ENCODE results near the gene E2F4. TPM values are rescaled to one million over a fixed set of nuclear protein-coding genes. Genes with fewer than 3 reads are reported as not detected.
A peak's percentile ranks its signal among the peaks of the same experiment; 100 is the strongest.

Gene E2F4
- total and polyA plus RNA-seq, 11 donors: 25.2 to 71.3 (median 33.7) TPM

- Histone ChIP-seq H3K4me1 (peaks cover 0 to 30% (median 16%) of the 10 kb centered on the region in 12 donors), H3K27ac (peak overlapping the region in 9 of 12 donors; percentile 79 to 93 (median 85)), H3K9me3 (no peaks in the 10 kb centered on the region), H3K36me3 (peaks cover 0 to 28% (median 18%) of the 10 kb centered on the region in 9 donors), H3K4me3 (peak overlapping the region in 8 of 12 donors; percentile 63 to 75 (median 68)), H3K27me3 (peaks cover 0 to 17% (median 0%) of the 10 kb centered on the region in 9 donors)
- intact Hi-C loops (cut with DNase I): loop anchor here in 5 of 10 donors (2.0 to 10.0 kb wide), 3 partner anchors 137 to 257 kb away; no protein-coding TSS in a partner anchor
- TF ChIP-seq POLR2A (IDR thresholded peaks at IDR 0.05): no peak
- 51 to 73% (median 55%) methylated on average over 7 to 8 of the region's 8 CpGs for WGBS, 4 donors
- DNase-seq (no peak), ATAC-seq (no peak)
Measured at GRCh38 chr16:67151431-67152097, 40.4 kb upstream of the E2F4 start.

- Histone ChIP-seq H3K27me3 (peaks cover 0 to 17% (median 0%) of the 10 kb centered on the region in 9 donors), H3K4me3 (peak overlapping the region in 9 of 12 donors; percentile 14 to 40 (median 18)), H3K27ac (no peak overlapping the region), H3K9me3 (no peaks in the 10 kb centered on the region), H3K4me1 (peaks cover 0 to 44% (median 25%) of the 10 kb centered on the region in 12 donors), H3K36me3 (peaks cover 0 to 5% (median 0%) of the 10 kb centered on the region in 9 donors)
- DNase-seq (peak in 1 of 5 donors; percentile 63), ATAC-seq (no peak)
- 17 to 39% (median 34%) methylated on average over 19 to 61 of the region's 61 CpGs for WGBS, 4 donors
- TF ChIP-seq POLR2A (IDR thresholded peaks at IDR 0.05) (no peak), CTCF (IDR thresholded peaks at IDR 0.05) (no peak)
- intact Hi-C loops (cut with DNase I): loop anchor here in 8 of 10 donors (1.0 to 10.0 kb wide), 7 partner anchors 47 to 260 kb away; partner anchors contain the start of genes CBFB (in 1 of the 8) and PHAF1 (in 1 of the 8)
Measured at GRCh38 chr16:67154578-67155294, 37.2 kb upstream of the E2F4 start.

- intact Hi-C loops (cut with DNase I): loop anchor here in 9 of 10 donors (1.0 to 10.0 kb wide), 8 partner anchors 48 to 261 kb away; partner anchors contain the start of genes CBFB (in 1 of the 9) and PHAF1 (in 1 of the 9)
- DNase-seq (peak; percentile 67 to 91 (median 79)), ATAC-seq (peak in 3 of 4 donors; percentile 45 to 60 (median 57))
- TF ChIP-seq POLR2A (IDR thresholded peaks at IDR 0.05) (peak in 1 of 2 donors; percentile 29), CTCF (IDR thresholded peaks at IDR 0.05) (peak; percentile 91 to 99 (median 97))
- no peaks in the 10 kb centered on the region for H3K9me3 ChIP-seq
- H3K27ac ChIP-seq: no peak overlapping the region
- H3K27me3 ChIP-seq: peaks cover 0 to 10% (median 0%) of the 10 kb centered on the region in 9 donors
- WGBS, 4 donors: 10 to 56% (median 15%) methylated on average over 18 to 74 of the region's 74 CpGs
- H3K36me3 ChIP-seq: peaks cover 0 to 5% (median 0%) of the 10 kb centered on the region in 9 donors
- peaks cover 0 to 42% (median 25%) of the 10 kb centered on the region in 12 donors for H3K4me1 ChIP-seq
- H3K4me3 ChIP-seq: peak overlapping the region in 9 of 12 donors; percentile 14 to 40 (median 18)
Measured at GRCh38 chr16:67155295-67156142, 36.4 kb upstream of the E2F4 start.

Data from heart left ventricle (tissue), 16 donors.